Measurements from ENCODE around the gene ARHGEF26.

- no peak for TF ChIP-seq POLR2A (IDR thresholded peaks at IDR 0.05; ENCODE audit: low read length)
- TF ChIP-seq GATA1 (IDR thresholded peaks at IDR 0.05; ENCODE audit: low read depth, low read length), result no peak
Measured at GRCh38 chr3:154235330-154235729, 114.1 kb downstream of the ARHGEF26 start.
